B cell (primary cell): ENCODE data around the gene RAB6B. TPM values are rescaled to one million over a fixed set of nuclear protein-coding genes. Genes with fewer than 3 reads are reported as not detected.

Source experiments
- ATAC-seq: fragments of 200-7000 bp; cut with Tn5 transposase; one replicate; pipeline ENCODE4 v1.10.0; 2021; ENCODE audit warnings: low read depth, mild to moderate bottlenecking, moderate number of reproducible peaks, moderate library complexity
- CTCF ChIA-PET: fragments of 350-600 bp; sonication (Branson Sonifier 250); formaldehyde crosslinking; loops from one replicate; lab custom pipeline; 2021; ENCODE audit warnings: antibody characterized with exemption, inconsistent platforms; lab: Charles Lee
- POLR2A ChIA-PET: fragments of 350-600 bp; sonication (Branson Sonifier 250); formaldehyde crosslinking; loops from one replicate; lab custom pipeline; 2021; ENCODE audit warnings: antibody characterized with exemption; lab: Charles Lee
- DNase-seq: peaks from one replicate; pipeline ENCODE4 v3.0.0; 2013
- H2AFZ ChIP-seq: 2 replicates; pipeline ENCODE4 v1.6.1; 2012; ENCODE audit warnings: mild to moderate bottlenecking, low read depth, low read length; ENCODE audit not compliant: insufficient read depth, poor library complexity, severe bottlenecking
- H3K27ac ChIP-seq, 2 donors: 1 replicate in 1 of 2; 2 replicates in 1 of 2; pipeline ENCODE4 v1.5.1; 2012 to 2013; ENCODE audit warnings: low read length in 2 of 2, mild to moderate bottlenecking in 2 of 2, moderate library complexity in 1 of 2
- H3K27me3 ChIP-seq, 4 experiments: fragments of 200-600 bp in 1 of 4; sonication (generic) in 1 of 4; replicated peaks in 1 of 4; 1 replicate in 2 of 4; 2 replicates in 2 of 4; pipeline versions ENCODE4 v1.6.1 to v1.7.0; 2013 to 2016; ENCODE audit warnings: low read length in 3 of 4, mild to moderate bottlenecking in 2 of 4, mixed read lengths in 1 of 4, moderate library complexity in 1 of 4; ENCODE audit not compliant: insufficient read depth in 4 of 4, control insufficient read depth in 3 of 4; ENCODE audit errors: control extremely low read depth in 1 of 4
- H3K36me3 ChIP-seq, 2 experiments: replicated peaks in 1 of 2; 1 replicate in 1 of 2; 2 replicates in 1 of 2; pipeline versions ENCODE4 v1.6.1 to v1.7.1; 2013; ENCODE audit warnings: low read length in 1 of 2; ENCODE audit not compliant: insufficient read depth in 2 of 2, control insufficient read depth in 1 of 2; ENCODE audit errors: control extremely low read depth in 1 of 2, extremely low read depth in 1 of 2
- H3K4me1 ChIP-seq, 2 donors: fragments of 200-600 bp in 1 of 2; sonication (generic) in 1 of 2; 1 replicate in 1 of 2; 2 replicates in 1 of 2; pipeline versions ENCODE4 v1.5.1 to v1.6.1; 2013 to 2017; ENCODE audit warnings: low read length in 2 of 2; ENCODE audit not compliant: control insufficient read depth in 2 of 2, insufficient read depth in 2 of 2
- H3K4me2 ChIP-seq: replicated peaks from 2 replicates; pipeline ENCODE3; 2012; ENCODE audit warnings: mild to moderate bottlenecking, low read depth, low read length; ENCODE audit not compliant: poor library complexity, severe bottlenecking
- H3K4me3 ChIP-seq, 5 experiments: fragments of 200-600 bp in 1 of 5; sonication (generic) in 1 of 5; 1 replicate in 3 of 5; 2 replicates in 2 of 5; pipeline versions ENCODE4 v1.5.1 to v1.7.0; 2011 to 2016; ENCODE audit warnings: low read length in 4 of 5, mild to moderate bottlenecking in 4 of 5, low read depth in 2 of 5, control low read depth in 1 of 5, moderate library complexity in 1 of 5; ENCODE audit not compliant: insufficient read depth in 1 of 5; ENCODE audit errors: control extremely low read depth in 1 of 5, extremely low read depth in 1 of 5
- H3K79me2 ChIP-seq: fragments of 200-600 bp; sonication (generic); one replicate; pipeline ENCODE4 v1.6.0; 2016; ENCODE audit warnings: low read length; ENCODE audit not compliant: control insufficient read depth, insufficient read depth
- H3K9ac ChIP-seq: fragments of 200-600 bp; sonication (generic); 2 replicates; pipeline ENCODE4 v1.6.1; 2017; ENCODE audit warnings: mild to moderate bottlenecking, low read length, moderate library complexity
- H3K9me3 ChIP-seq, 3 donors: one replicate each; pipeline versions ENCODE4 v1.6.1 to v1.7.1; 2013; ENCODE audit warnings: low read length in 2 of 3; ENCODE audit not compliant: control insufficient read depth in 2 of 3, insufficient read depth in 1 of 3; ENCODE audit errors: control extremely low read depth in 1 of 3
- H4K20me1 ChIP-seq: 2 replicates; pipeline ENCODE4 v1.6.0; 2012; ENCODE audit warnings: mild to moderate bottlenecking, low read length; ENCODE audit not compliant: insufficient read depth, control insufficient read depth, poor library complexity, severe bottlenecking
- H3K27ac Mint-ChIP-seq: one replicate; pipeline ENCODE4 v1.8.0; 2021; ENCODE audit warnings: mixed read lengths
- H3K27me3 Mint-ChIP-seq: one replicate; pipeline ENCODE4 v1.8.0; 2021; ENCODE audit warnings: mixed read lengths
- H3K4me1 Mint-ChIP-seq: one replicate; pipeline ENCODE4 v1.8.0; 2021; ENCODE audit warnings: mixed read lengths
- H3K4me3 Mint-ChIP-seq: one replicate; pipeline ENCODE4 v1.8.0; 2021; ENCODE audit warnings: mixed read lengths
- H3K9me3 Mint-ChIP-seq: one replicate; pipeline ENCODE4 v1.8.0; 2022; ENCODE audit warnings: mixed read lengths; ENCODE audit not compliant: insufficient read depth
- EZH2 ChIP-seq: IDR thresholded peaks from 2 replicates; pipeline ENCODE4 v1.6.1; 2012; ENCODE audit warnings: borderline replicate concordance, low read depth, mild to moderate bottlenecking, moderate library complexity, low read length; ENCODE audit not compliant: insufficient read depth, poor library complexity, severe bottlenecking
- WGBS: methylation state at CpG from one replicate; pipeline ENCODE4 v1.1.5; 2013; ENCODE audit warnings: missing lambda C conversion rate; ENCODE audit not compliant: insufficient coverage; 5-methylcytosine and 5-hydroxymethylcytosine counted together
- intact Hi-C: fragments of 100-400 bp; cut with micrococcal nuclease; formaldehyde crosslinking; loops from one replicate; pipeline ENCODE4 v1.10.0; 2022
- polyA plus RNA-seq: library from polyadenylated mRNA; depleted of rRNA; stranded (reverse); fragments of >200 nt; gene quantifications from 2 replicates; pipeline ENCODE4 v1.2.3, GENCODE V29; 2012
- total RNA-seq, 2 donors: library from RNA; stranded (reverse); fragments of 120-200 nt in 1 of 2; gene quantifications; 1 replicate in 1 of 2; 2 replicates in 1 of 2; pipeline versions ENCODE4 v1.2.3 to v1.2.4, GENCODE V29; 2013 to 2022
- TF ChIP-seq, protein P1 (sequence below): fragments of 200-600 bp; IDR thresholded peaks from one replicate; pipeline ENCODE4 v1.8.0; 2022; ENCODE audit warnings: antibody characterized with exemption, mild to moderate bottlenecking

The RAB6B gene
- total and polyA plus RNA-seq, 2 donors (not counting 1 experiment from before 2014, with no cell fraction given): not detected

DNA sequence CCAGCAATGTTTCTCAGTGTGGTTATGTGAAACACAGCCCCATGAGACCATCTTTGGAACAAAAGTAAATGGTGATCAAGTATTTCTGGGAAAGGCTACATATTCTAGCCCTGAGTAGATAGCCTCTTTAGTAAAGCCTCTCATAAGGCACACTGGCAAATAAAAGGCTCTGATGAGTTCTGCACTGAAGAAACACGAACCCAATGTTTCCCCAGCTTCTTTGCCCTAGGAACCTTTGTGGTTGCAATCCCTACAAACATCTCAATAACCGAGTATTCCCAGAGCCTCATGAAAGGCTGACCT is 41.8 kb downstream of the RAB6B start:
- no peak for DNase-seq
- no peaks in the 10 kb centered on the region for H3K36me3 ChIP-seq
- CTCF ChIA-PET: no interaction called here
- POLR2A ChIA-PET: no interaction called here
- no peaks in the 10 kb centered on the region for H4K20me1 ChIP-seq
- 70% methylated on average over 1 of the region's 2 CpGs for WGBS
- Mint-ChIP-seq H3K27me3 (peaks cover 3% of the 10 kb centered on the region), H3K9me3 (no peaks in the 10 kb centered on the region), H3K4me3 (no peak overlapping the region), H3K4me1 (no peaks in the 10 kb centered on the region), H3K27ac (no peak overlapping the region)
- intact Hi-C loops: no loop called here
- no peak overlapping the region for H3K4me2 ChIP-seq
- no peak for ATAC-seq
- no peaks in the 10 kb centered on the region for H3K79me2 ChIP-seq
- H3K27ac ChIP-seq: no peak overlapping the region
- no peak for TF ChIP-seq EZH2
- TF ChIP-seq, protein P1, sequence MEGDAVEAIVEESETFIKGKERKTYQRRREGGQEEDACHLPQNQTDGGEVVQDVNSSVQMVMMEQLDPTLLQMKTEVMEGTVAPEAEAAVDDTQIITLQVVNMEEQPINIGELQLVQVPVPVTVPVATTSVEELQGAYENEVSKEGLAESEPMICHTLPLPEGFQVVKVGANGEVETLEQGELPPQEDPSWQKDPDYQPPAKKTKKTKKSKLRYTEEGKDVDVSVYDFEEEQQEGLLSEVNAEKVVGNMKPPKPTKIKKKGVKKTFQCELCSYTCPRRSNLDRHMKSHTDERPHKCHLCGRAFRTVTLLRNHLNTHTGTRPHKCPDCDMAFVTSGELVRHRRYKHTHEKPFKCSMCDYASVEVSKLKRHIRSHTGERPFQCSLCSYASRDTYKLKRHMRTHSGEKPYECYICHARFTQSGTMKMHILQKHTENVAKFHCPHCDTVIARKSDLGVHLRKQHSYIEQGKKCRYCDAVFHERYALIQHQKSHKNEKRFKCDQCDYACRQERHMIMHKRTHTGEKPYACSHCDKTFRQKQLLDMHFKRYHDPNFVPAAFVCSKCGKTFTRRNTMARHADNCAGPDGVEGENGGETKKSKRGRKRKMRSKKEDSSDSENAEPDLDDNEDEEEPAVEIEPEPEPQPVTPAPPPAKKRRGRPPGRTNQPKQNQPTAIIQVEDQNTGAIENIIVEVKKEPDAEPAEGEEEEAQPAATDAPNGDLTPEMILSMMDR: no peak
- no peak overlapping the region for H3K9ac ChIP-seq
- no peak overlapping the region for H3K4me3 ChIP-seq
- H3K9me3 ChIP-seq: no peaks in the 10 kb centered on the region
- H2AFZ ChIP-seq: no peak overlapping the region
- H3K4me1 ChIP-seq: no peaks in the 10 kb centered on the region
- peaks cover 0 to 4% (median 0%) of the 10 kb centered on the region in 4 experiments for H3K27me3 ChIP-seq

DNA sequence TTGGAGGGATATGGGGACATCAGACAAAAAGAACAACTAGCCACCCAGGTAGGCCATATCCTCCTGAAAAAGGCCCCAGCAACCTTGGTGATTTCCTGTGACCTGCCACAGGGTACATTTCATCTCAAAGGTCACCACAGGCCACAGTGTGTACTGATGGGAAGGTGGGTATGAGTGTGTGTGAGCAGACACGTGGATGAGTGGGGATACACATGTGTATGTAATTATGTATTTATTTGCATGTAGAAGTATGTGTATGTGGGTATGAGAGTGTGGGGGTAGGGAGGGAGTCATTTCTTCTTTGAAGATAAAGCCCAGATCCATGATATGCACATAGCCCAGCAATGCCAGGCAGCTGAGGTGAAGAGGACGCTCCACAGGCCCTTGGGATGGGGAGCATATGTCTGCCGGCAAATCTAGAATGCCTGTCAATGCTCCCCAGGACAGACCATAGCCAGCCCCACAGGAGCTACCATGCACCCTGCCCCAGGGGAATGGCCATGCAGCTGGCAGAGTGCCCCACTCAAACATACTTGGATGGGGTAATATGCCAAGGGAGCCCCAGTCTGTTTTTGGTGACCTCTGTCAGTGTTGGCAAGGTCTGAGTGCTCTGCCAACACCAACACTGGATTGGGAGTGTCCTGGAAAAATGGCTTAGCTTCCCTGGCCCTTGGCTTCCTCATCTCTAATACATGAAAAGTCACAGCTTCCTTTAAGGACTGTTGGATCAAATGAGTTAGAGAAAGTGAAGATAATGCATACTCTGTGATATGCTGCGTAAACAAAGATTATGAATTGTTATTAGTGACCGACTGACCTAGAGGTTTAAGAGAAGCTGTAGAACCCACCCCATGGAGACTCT is 42.4 kb downstream of the RAB6B start:
- no peak overlapping the region for H3K27ac Mint-ChIP-seq
- Histone ChIP-seq H3K4me2 (no peak overlapping the region), H3K27me3 (peaks cover 0 to 4% (median 0%) of the 10 kb centered on the region in 4 experiments), H2AFZ (no peak overlapping the region), H3K9me3 (no peaks in the 10 kb centered on the region), H3K36me3 (no peaks in the 10 kb centered on the region), H3K79me2 (no peaks in the 10 kb centered on the region), H3K9ac (no peak overlapping the region), H3K4me1 (no peaks in the 10 kb centered on the region), H4K20me1 (no peaks in the 10 kb centered on the region), H3K4me3 (no peak overlapping the region), H3K27ac (no peak overlapping the region)
- no peaks in the 10 kb centered on the region for H3K4me1 Mint-ChIP-seq
- no peak for DNase-seq
- peaks cover 4% of the 10 kb centered on the region for H3K27me3 Mint-ChIP-seq
- no peak for ATAC-seq
- intact Hi-C loops: no loop called here
- no peak overlapping the region for H3K4me3 Mint-ChIP-seq
- H3K9me3 Mint-ChIP-seq: no peaks in the 10 kb centered on the region
- TF ChIP-seq, protein P1: no peak
- TF ChIP-seq EZH2: no peak
- CTCF ChIA-PET: no interaction called here
- POLR2A ChIA-PET: no interaction called here
- 84% methylated on average over 4 of the region's 5 CpGs for WGBS
